Mesenteric fat pad (tissue), 1 donor: Measurements from ENCODE around the gene ANAPC4. TPM values are rescaled to one million over a fixed set of nuclear protein-coding genes. Genes with fewer than 3 reads are reported as not detected.
"Not testable (repeated sequence)": the region's sequence is repeated elsewhere in the genome, so short reads cannot be mapped to it uniquely, and the experiment has no call there.

Experiments
- DNase-seq: peaks from one replicate; pipeline ENCODE4 v3.0.0-alpha.2; 2020; ENCODE audit warnings: low spot score
- long read RNA-seq: library from polyadenylated mRNA; unstranded; transcript quantifications from one replicate; pipeline ENCODE4 v2.0.0, GENCODE V29; 2020
- total RNA-seq: library from RNA; stranded (reverse); fragmentation: NEBNext Ultra II Directional; extraction: Animal tissue kit (Norgen Biotek cat#: 25700); gene quantifications from one replicate; pipeline ENCODE4 v1.2.1, GENCODE V29; 2021
- donor health status: DM: yes; HTN: yes; CAD: no.

The ANAPC4 gene, protein sequence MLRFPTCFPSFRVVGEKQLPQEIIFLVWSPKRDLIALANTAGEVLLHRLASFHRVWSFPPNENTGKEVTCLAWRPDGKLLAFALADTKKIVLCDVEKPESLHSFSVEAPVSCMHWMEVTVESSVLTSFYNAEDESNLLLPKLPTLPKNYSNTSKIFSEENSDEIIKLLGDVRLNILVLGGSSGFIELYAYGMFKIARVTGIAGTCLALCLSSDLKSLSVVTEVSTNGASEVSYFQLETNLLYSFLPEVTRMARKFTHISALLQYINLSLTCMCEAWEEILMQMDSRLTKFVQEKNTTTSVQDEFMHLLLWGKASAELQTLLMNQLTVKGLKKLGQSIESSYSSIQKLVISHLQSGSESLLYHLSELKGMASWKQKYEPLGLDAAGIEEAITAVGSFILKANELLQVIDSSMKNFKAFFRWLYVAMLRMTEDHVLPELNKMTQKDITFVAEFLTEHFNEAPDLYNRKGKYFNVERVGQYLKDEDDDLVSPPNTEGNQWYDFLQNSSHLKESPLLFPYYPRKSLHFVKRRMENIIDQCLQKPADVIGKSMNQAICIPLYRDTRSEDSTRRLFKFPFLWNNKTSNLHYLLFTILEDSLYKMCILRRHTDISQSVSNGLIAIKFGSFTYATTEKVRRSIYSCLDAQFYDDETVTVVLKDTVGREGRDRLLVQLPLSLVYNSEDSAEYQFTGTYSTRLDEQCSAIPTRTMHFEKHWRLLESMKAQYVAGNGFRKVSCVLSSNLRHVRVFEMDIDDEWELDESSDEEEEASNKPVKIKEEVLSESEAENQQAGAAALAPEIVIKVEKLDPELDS
- 22.5 TPM for total RNA-seq
- long read RNA-seq, transcript ANAPC4-201 (29 exons, 2,685 nt): major isoform, 13 of 42 reads
- long read RNA-seq, partial matches to known transcripts: 16 of 42 reads
- long read RNA-seq, other reads (novel, unspliced or antisense): 10 of 42 reads

DNA sequence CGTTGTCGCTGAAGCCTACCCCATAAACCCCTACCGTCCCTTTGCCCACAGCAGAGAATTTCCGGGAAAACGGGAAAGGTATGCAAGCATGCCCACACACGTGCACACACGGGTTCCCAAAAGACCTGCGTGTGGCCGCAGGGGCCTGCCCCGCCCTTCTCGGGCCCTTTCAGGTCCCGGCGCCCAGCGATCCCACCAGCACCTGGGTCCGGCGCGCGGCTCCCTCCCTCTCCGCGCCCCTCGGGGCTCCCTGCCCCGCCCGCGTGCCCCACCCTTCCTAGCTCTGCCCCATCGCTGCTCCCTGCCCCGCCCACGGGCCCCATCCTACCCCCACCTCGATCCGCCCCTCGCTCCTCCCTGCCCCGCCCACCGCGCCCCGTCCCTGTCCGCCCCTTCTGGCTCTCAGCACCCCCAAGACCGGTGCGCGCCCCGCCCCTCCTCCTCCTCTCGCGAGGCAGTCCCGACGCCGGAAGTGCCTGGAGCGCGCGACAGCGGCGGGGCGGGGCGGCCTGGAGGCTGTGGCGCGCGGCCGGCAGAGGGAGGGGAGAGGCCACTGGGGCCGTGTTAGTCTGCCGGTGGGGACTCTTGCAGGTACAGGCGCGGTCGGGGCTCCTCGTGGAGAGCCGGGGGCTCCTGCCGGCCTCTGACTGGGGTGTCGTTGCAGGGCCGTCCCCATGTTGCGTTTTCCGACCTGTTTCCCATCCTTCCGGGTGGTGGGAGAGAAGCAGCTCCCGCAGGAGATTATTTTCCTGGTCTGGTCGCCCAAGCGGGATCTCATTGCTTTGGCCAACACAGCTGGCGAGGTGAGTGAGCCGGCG is at the start of gene ANAPC4:
TSS of gene ANAPC4 (plus strand) at position 510 of the 818 bp plus-strand sequence. CDS start at position 675, 165 bp downstream.
- peak; percentile 98 for DNase-seq

DNA sequence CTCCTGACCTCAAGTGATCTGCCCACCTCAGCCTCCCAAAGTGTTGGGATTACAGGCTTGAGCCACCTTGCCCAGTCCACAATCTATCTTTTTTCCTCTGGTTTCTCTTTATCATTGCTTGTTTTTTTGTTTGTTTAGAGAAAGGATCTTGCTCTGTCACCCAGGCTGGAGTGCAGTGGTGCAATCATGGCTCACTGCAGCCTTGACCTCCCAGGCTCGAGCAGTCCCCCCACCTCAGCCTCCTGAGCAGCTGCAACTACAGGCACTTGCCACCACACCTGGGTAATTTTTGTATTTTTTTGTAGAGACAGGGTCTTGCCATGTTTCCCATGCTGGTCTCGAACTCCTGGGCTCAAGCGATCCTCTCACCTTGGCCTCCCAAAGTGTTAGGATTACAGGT is 48.6 kb upstream of the ANAPC4 start:
- DNase-seq: not testable (repeated sequence)

DNA sequence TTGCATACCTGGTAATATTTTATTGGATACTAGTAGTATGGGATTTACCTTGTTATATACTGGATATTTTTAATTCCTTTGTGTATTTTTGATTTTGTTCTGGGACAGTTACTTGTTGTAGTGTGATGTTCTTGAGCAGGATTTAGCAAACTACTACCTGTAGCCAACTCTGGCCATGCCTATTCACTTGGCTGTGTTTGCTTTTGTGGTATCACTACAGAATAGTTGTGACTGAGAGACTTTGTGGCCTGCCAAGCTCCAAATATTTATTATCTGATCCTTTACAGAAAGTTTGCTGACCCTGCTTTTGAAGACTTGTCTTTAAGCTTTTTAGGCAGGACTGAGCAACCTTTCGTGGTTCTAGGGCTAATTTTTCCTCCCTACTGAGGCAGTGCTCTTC is 46.7 kb upstream of the ANAPC4 start:
- DNase-seq: no peak

DNA sequence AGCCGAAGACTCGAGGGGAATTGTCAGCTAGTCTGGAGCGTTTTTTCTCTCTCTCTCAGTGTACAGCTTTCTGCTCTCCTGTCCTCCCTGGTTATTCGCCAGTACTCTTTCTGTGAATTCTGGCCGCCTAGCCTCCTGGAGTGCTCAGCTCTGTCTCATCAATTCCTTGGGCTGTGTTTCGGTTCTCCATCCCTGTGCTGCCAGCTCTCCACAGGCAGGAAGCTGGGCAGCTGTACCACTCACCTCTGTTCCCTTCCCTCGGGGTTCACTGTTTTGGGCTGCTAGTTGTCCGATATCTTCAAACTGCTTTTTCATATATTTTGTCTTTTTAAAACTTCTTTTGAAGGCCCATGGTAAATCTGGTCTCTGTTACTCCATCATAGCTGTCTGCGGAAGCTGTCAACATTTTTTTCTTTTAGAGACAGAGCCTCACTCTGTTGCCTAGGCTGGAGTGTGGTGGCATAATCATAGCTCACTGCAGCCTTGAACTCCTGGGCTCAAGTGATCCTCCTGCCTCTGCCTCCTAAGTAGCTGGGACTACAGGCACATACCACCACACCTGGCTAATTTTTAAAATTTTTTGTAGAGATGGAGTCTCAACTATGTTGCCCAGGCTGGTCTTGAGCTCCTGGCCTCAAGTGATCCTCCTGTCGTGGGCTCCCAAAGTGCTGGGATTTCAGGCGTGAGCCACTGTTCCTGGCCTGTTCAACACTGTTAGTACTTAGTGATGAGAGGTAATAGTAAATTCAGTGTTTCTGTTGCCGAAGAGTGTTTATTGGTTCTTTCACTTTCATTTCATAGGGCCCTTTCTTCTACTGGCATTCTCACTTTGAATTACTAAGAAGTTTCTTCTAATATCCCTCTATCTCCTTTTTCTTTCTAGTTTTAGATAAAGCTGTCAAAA is 45.9 kb upstream of the ANAPC4 start:
- DNase-seq: no peak

DNA sequence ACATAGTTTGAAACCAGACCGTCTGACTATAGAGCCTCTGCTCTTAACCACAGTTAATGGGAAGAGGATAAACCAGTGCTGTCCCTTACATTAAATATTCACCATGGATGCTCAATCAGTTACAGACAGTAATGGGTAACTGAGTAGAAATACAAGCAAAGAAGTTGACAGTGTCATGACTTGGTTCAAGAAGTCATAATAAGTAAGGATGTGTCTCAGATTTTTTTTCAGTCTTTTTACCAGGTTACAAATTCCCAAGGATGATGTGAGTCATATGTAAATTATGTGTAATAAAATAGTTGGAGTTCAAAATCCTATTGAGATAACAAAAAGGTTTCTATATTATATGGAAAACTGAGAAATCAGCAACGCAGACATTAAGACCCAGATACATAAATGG is 33.4 kb upstream of the ANAPC4 start:
- DNase-seq: no peak

DNA sequence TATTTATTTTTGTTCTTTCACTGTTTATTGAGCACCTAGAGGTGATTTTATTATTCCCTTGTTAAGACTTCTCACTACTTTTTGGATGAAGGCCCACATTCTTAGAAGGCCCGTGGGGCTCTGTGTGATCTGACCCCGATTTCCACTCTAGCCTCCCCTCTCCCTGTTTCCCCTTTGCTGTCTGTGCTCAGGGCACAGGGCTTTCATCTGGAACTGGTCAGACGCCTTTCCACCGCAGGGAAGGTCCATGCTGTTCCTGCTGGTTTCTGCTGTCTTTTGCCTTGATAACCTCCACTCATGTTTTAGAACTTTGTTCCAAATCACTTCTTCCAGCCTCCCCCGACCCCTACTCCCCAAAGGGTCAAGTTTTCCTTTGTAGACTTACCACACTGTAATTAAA is 31.3 kb upstream of the ANAPC4 start:
- DNase-seq: no peak

DNA sequence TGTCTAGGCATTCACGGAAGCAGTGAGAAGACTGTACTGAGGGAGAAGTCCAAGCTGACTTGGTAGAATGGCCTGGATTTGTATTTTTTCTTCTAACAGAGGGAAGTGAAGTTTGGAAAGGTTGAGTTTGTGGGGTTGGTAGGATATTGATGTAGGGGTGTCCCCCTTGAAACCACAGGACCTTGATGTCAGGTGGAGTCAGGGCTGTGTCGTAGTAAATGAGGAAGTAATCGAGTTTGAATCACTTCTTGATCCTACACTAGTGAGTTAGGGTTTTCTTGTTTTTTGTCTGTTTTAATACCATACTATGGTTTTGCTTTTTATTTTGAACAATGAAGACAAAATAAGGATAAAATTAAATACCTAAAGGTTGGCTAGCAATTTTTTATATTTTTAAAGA is 30.1 kb upstream of the ANAPC4 start:
- DNase-seq: no peak

DNA sequence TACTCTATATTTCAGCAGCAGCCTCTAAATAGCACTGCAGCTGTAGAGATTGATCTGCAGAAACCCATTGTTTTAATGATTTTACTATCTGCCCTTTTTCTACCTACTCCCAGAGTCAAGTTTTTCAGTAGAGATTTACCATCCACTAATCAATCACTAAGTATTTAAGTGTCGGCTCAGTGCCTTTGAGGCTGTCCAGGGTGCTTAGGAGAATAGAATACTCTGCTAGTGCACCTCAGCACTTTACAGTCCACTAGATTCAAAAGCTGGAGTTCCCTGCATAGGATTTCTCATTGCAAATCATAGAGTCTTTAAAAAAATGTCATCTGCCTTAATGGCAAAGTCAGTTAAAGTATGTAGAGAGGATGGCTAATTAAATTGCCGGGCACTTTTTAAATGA is 29.6 kb upstream of the ANAPC4 start:
- DNase-seq: no peak

DNA sequence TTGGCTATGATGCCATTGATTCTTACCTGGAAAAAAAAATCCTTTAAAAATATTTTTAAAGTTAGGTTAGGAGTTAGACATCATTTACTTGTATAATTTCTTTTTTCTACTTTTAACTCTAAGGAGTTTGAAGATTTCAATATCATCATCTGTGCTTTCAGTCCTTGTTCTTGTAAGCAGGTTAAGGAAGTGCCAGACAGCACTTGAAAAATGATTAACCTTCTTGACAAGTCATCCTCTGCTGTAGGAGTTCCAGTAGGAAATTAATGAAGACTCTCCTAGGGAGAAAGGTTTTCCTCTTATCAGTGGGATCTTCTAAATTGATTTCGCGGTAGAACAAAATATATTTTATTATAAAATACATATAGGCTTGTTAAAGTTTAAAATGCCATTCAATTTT is 29.1 kb upstream of the ANAPC4 start:
- DNase-seq: no peak

DNA sequence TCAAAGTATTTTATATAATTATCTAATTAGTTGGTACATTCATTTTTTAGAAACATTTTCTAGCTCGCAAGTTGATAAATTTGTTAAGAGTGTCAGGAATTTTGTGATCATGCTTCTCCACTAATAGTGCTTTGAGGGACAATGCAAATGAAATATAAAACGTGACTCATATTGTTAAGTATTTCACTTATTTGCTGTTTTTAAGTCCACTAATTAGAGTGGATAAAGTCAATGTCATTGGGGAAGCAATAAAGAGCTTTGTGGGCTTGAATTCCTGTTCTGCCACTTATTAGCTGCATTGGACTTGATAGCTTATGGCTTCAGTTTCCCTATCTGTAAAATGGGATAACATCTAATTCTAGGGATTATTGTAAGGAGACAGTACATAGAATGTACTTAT is 26.5 kb upstream of the ANAPC4 start:
- DNase-seq: no peak

DNA sequence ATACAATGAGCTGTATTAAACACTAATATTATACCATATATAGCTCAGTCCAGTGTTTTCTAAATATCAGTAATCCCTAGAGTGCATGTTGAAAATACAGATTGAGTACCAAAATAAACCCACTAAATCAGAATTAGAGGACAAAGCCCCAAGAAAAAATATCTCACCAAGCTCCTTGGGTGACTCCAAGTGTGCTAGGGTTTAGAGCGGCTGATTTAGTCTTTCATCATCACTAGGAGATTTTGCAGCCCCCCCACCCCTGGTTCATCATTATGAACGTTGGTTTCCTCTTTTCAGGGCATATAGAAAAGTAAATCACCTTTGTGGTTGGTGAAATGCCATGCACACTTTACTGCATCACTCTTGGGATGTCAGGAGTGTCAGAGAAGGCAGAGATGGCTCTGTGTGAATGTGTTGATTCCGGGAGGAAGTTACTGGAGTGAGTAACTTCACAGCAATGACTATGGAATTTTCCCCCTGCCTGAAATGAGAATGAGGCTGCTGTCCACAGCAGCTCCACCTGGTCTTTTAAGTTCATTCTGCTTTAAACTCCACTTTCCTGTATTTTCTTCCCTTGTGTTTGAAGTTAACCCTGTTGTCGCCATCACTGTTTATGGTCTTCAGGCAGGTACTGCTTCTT is 25.2 kb upstream of the ANAPC4 start:
- DNase-seq: no peak

DNA sequence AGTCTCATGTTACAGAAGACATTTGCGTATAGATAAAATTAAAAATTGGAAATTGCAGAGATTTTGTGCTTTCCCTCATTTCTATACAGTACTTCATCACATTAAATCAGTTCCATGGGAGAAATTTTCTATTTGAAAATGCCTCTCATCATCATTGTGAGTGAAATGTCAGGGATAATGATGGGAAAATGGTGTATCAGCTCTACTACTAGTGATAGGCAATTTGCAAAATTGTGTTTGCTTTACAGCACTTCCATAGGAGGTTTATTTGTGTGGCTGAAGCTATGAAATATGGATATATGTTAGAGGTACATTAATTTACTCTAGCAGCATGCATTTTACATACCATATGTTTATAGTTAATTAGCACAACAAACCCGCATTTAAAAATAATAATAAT is 21.0 kb upstream of the ANAPC4 start:
- DNase-seq: no peak

DNA sequence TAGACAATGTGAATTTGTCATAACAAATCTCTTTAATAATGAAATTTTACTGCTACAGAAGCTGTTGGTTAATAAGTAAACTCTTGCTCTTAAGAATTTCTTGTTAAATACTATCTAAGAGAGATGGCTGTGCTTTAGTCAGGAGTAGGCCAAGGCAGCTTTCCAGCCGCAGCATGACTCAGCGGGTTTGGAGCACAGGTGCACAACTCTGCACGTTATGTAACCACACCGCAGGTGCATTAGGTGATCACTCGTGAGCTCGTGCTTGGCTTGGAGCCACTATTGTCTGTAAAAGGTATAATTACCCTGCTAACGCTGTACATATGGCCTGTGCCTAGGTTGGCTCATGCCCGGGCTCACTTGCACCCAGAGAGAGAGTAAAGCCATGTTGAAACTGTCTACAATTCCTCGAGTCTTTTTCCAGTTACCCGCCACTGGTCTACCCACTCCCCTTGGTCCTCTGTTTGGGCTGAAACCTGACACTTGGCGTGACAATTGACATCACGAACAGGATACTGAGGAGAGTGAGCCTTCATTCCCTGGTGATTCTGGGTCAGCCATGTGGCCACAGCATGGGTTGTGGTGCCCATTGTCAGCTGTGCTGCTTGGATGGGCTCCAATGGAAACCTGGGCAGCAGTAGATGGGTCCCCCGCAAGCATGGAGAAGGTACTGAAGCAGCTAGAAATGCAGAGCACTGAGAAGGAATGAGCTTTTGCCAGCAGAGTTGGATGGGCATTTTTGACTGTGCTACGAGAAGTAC is 18.4 kb upstream of the ANAPC4 start:
- no peak for DNase-seq

DNA sequence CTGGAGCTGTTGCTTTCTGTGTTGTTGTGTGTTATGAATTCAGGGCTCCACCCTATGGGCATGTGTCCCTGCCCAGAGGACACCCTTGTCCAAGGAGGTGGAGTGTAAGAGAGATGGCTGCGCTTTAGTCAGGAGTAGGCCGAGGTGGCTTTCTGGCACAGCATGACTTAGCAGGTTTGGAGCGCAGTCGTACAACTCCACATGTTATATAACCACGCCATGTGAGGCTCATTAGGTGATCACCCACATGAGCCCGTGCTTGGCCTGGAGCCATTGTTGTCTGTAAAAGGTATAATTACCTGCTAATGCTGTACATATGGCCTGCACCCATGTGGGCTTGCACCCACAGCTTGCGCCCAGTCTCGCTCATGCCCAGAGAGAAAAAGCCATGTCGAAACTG is 15.8 kb upstream of the ANAPC4 start:
- DNase-seq: no peak

DNA sequence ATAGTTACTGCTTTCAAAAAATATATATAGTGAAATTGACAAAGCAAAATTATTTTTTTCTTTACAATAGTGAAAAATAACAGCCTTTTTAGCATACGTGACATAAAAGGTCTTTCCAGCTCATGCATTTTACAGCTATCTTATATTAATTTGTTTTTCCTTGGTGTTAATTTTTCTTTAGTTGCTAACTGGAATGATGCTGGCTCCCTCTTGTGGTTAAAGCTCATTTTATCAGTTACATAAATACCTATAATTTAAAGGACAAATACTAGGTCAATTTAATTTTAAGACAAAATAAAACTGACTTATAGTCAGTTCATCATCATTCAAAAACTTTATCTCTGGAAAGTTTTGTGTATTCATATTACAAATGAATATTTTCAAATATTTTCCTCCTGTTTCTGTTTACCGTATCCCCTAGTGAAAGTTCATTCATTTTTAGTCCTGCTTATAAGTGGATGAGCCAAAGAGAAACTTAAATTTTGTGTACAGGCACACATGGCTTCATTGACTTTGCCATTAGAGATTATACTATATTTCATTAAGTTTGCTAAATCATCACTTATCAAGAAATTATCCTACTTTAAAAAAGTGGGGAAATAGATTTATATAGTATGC is 9.9 kb upstream of the ANAPC4 start:
- DNase-seq: no peak

DNA sequence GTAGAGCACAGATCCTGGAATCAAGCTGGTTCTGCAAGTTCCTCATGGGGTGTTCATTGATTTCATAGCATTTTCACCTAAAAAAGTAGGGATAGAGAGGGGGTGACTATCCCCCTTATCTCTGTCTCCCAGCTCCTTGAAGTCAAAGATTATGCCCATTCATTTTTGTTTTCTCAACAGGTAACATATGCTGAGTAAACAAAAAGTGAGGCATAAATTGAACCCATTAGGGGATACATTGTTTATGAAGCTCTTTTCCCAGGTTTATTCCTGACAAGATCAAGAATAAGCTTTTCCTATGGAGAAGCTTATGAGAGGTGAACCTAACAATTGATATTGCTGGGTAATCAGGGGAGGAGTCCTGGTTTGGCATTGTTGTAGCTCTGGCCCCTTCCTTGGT is 9.2 kb upstream of the ANAPC4 start:
- no peak for DNase-seq

DNA sequence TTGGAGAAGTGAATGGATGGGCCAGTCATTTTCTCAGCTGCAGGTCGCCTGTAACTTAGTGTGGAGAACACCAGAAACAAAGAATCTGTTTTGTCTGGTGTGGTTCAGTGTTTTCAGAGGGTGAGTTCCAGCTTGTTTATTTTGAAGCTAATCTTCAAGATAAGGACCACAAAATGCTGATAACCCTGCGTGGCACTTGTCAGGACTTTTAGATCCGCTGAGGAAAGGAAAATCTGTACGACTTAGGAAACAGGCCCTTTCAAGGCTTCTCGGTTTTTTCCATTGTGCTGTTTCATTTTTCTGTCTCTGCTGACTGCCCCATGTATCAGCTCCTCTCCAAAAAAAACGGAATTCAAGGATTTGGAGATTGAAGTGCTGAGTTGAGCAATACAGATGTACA is 8.7 kb upstream of the ANAPC4 start:
- DNase-seq: no peak

DNA sequence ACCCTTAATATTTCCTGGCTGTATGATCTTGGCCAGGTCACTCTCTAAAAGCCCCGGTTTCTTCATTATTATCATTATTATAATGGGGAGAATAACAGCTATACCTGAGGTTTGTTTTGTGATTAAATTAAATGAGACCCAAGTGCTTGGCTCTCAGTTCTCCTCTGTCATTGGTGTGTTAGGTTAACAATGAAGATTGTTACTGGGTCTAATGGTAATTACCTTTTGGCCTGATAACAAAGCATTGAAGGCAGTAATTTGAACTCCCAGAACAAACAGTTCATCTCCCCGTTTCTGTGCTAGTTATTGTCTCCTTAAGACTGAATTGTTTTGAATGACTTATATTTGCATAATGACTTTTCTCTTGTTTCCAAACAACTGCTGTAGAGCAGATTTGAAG is 6.8 kb upstream of the ANAPC4 start:
- no peak for DNase-seq

DNA sequence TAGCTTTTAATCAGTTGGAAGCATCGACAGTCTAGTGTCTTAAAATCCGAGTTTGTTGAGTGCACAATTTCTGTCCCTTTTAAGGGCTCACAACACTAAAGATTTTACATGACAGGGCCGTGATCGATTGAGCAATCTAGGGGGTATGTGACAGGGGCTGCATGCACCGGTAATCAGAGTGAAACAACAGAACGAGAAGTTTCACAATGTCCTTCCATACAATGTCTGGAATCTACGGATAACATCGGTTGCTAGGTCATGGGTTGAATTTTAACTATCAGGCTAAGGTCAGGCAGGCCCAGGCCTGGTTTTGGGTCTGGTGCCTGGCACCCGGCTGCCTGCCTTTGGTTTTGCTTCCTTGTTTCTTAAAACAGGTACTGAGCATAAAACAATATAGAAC is 4.5 kb upstream of the ANAPC4 start:
- DNase-seq: not testable (repeated sequence)
